ENCODE measurements around the gene AREL1. TPM values are rescaled to one million over a fixed set of nuclear protein-coding genes. Genes with fewer than 3 reads are reported as not detected.
A peak's percentile ranks its signal among the peaks of the same experiment; 100 is the strongest.
"Not testable (repeated sequence)": the region's sequence is repeated elsewhere in the genome, so short reads cannot be mapped to it uniquely, and the experiment has no call there.

The AREL1 gene, protein sequence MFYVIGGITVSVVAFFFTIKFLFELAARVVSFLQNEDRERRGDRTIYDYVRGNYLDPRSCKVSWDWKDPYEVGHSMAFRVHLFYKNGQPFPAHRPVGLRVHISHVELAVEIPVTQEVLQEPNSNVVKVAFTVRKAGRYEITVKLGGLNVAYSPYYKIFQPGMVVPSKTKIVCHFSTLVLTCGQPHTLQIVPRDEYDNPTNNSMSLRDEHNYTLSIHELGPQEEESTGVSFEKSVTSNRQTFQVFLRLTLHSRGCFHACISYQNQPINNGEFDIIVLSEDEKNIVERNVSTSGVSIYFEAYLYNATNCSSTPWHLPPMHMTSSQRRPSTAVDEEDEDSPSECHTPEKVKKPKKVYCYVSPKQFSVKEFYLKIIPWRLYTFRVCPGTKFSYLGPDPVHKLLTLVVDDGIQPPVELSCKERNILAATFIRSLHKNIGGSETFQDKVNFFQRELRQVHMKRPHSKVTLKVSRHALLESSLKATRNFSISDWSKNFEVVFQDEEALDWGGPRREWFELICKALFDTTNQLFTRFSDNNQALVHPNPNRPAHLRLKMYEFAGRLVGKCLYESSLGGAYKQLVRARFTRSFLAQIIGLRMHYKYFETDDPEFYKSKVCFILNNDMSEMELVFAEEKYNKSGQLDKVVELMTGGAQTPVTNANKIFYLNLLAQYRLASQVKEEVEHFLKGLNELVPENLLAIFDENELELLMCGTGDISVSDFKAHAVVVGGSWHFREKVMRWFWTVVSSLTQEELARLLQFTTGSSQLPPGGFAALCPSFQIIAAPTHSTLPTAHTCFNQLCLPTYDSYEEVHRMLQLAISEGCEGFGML
- total RNA-seq (46.4 and 50.3 TPM in 2 replicates), polyA plus RNA-seq (67.2 and 87.1 TPM in 2 replicates), polyA minus RNA-seq (221 and 264 TPM in 2 replicates), Bru-seq, nascent RNA (percentile 87 among the genes with signal in this experiment), BruChase-seq, experiment 1, labeled RNA remaining after a 6-hour chase (percentile 85 among the genes with signal in this experiment), BruChase-seq, experiment 2, labeled RNA remaining after a 2-hour chase (percentile 88 among the genes with signal in this experiment)
- polyA plus RNA-seq (2011; cell fraction: cytosol; rRNA removed): 32.8 and 35.8 TPM in 2 replicates
- 120 and 158 TPM in 2 replicates for polyA plus RNA-seq (2011; cell fraction: nucleus; rRNA removed)
- polyA plus RNA-seq (2012): 25.4 and 28.7 TPM in 2 replicates
- 20.8 TPM for polyA minus RNA-seq (2011; cell fraction: cytosol; rRNA and poly(A)+ RNA removed)
- polyA minus RNA-seq (2011; cell fraction: nucleus; rRNA and poly(A)+ RNA removed): 133 and 153 TPM in 2 replicates
- long read RNA-seq, full-length matches to known transcripts: 4 of 68 reads
- long read RNA-seq, partial matches to known transcripts: 8 of 68 reads
- long read RNA-seq, other reads (novel, unspliced or antisense): 56 of 68 reads

DNA sequence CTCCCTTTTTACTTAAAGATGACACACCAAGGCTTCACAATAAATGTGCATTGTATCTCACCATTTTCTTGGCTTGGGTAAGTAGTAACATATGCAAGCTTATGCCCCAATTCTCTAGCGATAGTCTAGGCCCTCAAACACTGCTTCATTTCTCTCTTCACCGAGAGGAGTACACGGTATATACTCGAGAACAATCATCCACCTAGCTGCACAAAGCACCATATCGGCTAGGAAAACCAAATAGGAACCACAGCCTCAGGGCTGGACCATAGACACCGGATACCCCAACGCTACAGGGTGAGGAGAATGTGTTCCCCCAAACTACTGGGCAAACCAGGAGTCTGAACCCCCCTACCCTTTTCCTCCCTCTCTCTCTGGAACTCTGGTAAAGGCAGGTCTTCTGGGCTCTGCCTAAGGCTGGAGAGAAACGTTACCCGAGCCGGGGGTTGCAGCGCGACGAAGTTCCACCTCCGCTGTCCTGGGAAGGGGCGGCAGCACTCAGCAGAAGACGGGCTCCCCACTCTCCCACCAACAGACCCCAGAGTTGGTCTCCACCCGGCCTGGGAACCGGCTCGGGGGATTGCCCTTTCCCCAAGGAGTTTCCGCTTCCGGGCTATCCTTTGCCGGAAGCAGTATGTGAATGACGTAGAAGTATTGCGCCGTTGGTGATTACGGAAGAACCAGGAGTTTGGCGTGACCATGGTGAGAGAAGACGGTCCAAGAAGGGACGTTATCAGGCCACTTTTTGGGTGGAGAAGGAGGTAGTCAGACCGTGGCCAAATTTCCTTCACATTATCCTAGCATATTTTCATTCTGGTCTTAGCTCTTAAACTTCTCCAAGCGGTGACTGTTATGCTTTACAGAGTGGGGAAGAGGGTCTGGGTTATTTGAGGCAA lies at the start of gene AREL1, which contains the start of gene FCF1:
TSS of gene AREL1 (minus strand) at position 582 of the 896 bp plus-strand sequence. CDS start 27,465 bp downstream, outside the sequence.
TSS of gene FCF1 (plus strand) at position 646 of the 896 bp plus-strand sequence. CDS start at position 700, 54 bp downstream.
- H3K9ac ChIP-seq (replicated peaks; ENCODE audit: extremely low read depth, insufficient read depth, low read length): peak within 1 kb of the TSS; percentile 72
- H3K36me3 ChIP-seq (ENCODE audit: control insufficient read depth in 2 of 2, extremely low read depth in 1 of 2, insufficient read depth in 2 of 2, low read length in 2 of 2): peaks cover 2 to 3% of the 10 kb centered on the region in 2 experiments
- H4K20me1 ChIP-seq (replicated peaks; ENCODE audit: control insufficient read depth, extremely low read depth, insufficient read depth, low read length): peaks cover 4% of the 10 kb centered on the region
- peaks cover 57% of the 10 kb centered on the region for H3K79me2 ChIP-seq (ENCODE audit: control insufficient read depth, insufficient read depth, low read length)
- TSS peak; percentile 65 for BruUV-seq (replicated peaks)
- H2AFZ ChIP-seq (ENCODE audit: low read depth, low read length): peak within 1 kb of the TSS; percentile 44
- ChIA-PET POLR2A (no interaction called here), CTCF (interaction anchor here (1.0 to 1.7 kb wide), 5 partner anchors 62 to 104 kb away, joined by 3 to 6 read pairs (median 4); no protein-coding TSS in a partner anchor)
- peak within 1 kb of the TSS; percentile 37 for H3K27ac ChIP-seq (ENCODE audit: insufficient read depth, low read depth, low read length)
- intact Hi-C loops (cut with micrococcal nuclease): loop anchor here (1.0 to 5.0 kb wide), 4 partner anchors 51 to 103 kb away; partner anchors contain the start of gene YLPM1
- FAIRE-seq (peak; percentile 63), DNase-seq (ENCODE audit: low read depth, low spot score) (peak; percentile 87)
- dilution Hi-C loops (cut with MboI; ENCODE audit: extremely low pct_ligation_motif_present, low sequenced_read_pairs): no loop called here
- H3K9me1 ChIP-seq (replicated peaks; ENCODE audit: control insufficient read depth, extremely low read depth, insufficient read depth, low read length): no peaks in the 10 kb centered on the region
- peak within 1 kb of the TSS; percentile 66 to 93 (median 92) for H3K4me3 ChIP-seq (replicated peaks in 1 of 3; ENCODE audit: insufficient read depth in 1 of 3, low read depth in 1 of 3, low read length in 3 of 3)
- TF ChIP-seq POLR2AphosphoS5 (IDR thresholded peaks at IDR 0.05; ENCODE audit: insufficient read depth, low read depth, low read length): peak; percentile 86
- no peak for TF ChIP-seq FOS (IDR thresholded peaks at IDR 0.05; ENCODE audit: borderline replicate concordance, insufficient read depth, low read length)
- TF ChIP-seq, protein P1, sequence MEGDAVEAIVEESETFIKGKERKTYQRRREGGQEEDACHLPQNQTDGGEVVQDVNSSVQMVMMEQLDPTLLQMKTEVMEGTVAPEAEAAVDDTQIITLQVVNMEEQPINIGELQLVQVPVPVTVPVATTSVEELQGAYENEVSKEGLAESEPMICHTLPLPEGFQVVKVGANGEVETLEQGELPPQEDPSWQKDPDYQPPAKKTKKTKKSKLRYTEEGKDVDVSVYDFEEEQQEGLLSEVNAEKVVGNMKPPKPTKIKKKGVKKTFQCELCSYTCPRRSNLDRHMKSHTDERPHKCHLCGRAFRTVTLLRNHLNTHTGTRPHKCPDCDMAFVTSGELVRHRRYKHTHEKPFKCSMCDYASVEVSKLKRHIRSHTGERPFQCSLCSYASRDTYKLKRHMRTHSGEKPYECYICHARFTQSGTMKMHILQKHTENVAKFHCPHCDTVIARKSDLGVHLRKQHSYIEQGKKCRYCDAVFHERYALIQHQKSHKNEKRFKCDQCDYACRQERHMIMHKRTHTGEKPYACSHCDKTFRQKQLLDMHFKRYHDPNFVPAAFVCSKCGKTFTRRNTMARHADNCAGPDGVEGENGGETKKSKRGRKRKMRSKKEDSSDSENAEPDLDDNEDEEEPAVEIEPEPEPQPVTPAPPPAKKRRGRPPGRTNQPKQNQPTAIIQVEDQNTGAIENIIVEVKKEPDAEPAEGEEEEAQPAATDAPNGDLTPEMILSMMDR (IDR thresholded peaks at IDR 0.05; ENCODE audit: extremely low read depth in 1 of 2, insufficient read depth in 1 of 2, low read depth in 1 of 2, low read length in 2 of 2): no peak
- TF ChIP-seq POLR2A (IDR thresholded peaks at IDR 0.05; ENCODE audit: low read depth, low read length): peak; percentile 75
- no peak for TF ChIP-seq MYC (IDR thresholded peaks at IDR 0.05; ENCODE audit: low read depth, low read length)
- no peaks in the 10 kb centered on the region for H3K9me3 ChIP-seq (replicated peaks; ENCODE audit: control insufficient read depth, insufficient read depth, low read length)
- peaks cover 15% of the 10 kb centered on the region for H3K4me1 ChIP-seq (ENCODE audit: control insufficient read depth, extremely low read depth, insufficient read depth, low read length)
- H3K27me3 ChIP-seq (ENCODE audit: control insufficient read depth in 2 of 2, insufficient read depth in 2 of 2, low read length in 2 of 2): no peaks in the 10 kb centered on the region
- peak within 1 kb of the TSS; percentile 98 for H3K4me2 ChIP-seq (ENCODE audit: insufficient read depth, low read length)

DNA sequence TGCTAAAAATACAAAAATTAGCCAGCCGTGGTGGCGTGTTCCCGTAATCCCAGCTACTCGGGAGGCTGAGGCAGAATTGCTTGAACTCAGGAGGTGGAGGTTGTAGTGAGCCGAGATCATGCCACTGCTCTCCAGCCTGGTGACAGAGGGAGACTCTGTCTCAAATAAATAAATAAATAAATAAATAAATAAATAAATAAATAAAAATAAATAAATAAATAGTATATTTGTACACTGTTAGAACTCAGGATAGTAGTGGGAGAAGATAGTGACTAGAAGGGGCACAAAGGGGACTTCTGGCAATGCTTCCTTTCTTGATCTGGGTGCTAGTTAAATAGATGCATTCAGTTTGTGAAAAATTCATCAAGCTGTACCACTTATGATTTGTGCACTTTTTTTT lies 45.6 kb upstream of the AREL1 start:
- H2AFZ ChIP-seq (ENCODE audit: low read depth, low read length); H3K4me3 ChIP-seq (replicated peaks in 1 of 3; ENCODE audit: insufficient read depth in 1 of 3, low read depth in 1 of 3, low read length in 3 of 3); BruUV-seq (replicated peaks); intact Hi-C loops (cut with micrococcal nuclease); H3K4me1 ChIP-seq (ENCODE audit: control insufficient read depth, extremely low read depth, insufficient read depth, low read length); FAIRE-seq; H3K27ac ChIP-seq (ENCODE audit: insufficient read depth, low read depth, low read length); H3K9me3 ChIP-seq (replicated peaks; ENCODE audit: control insufficient read depth, insufficient read depth, low read length); dilution Hi-C loops (cut with MboI; ENCODE audit: extremely low pct_ligation_motif_present, low sequenced_read_pairs); CTCF ChIA-PET; H4K20me1 ChIP-seq (replicated peaks; ENCODE audit: control insufficient read depth, extremely low read depth, insufficient read depth, low read length); POLR2A ChIA-PET; H3K9ac ChIP-seq (replicated peaks; ENCODE audit: extremely low read depth, insufficient read depth, low read length); H3K36me3 ChIP-seq (ENCODE audit: control insufficient read depth in 2 of 2, extremely low read depth in 1 of 2, insufficient read depth in 2 of 2, low read length in 2 of 2); H3K4me2 ChIP-seq (ENCODE audit: insufficient read depth, low read length); H3K9me1 ChIP-seq (replicated peaks; ENCODE audit: control insufficient read depth, extremely low read depth, insufficient read depth, low read length); DNase-seq (ENCODE audit: low read depth, low spot score); H3K27me3 ChIP-seq (ENCODE audit: control insufficient read depth in 2 of 2, insufficient read depth in 2 of 2, low read length in 2 of 2); H3K79me2 ChIP-seq (ENCODE audit: control insufficient read depth, insufficient read depth, low read length): not testable (repeated sequence)
